HG02943 (cell line): ENCODE results near the gene MKRN2.
"Not testable (repeated sequence)": the region's sequence is repeated elsewhere in the genome, so short reads cannot be mapped to it uniquely, and the experiment has no call there.

Experiments used
- ATAC-seq: cut with Tn5 transposase; IDR thresholded peaks from one replicate; pipeline ENCODE4 v1.9.1; 2021; ENCODE audit warnings: mild to moderate bottlenecking, low read depth, moderate library complexity; ENCODE audit not compliant: unreplicated experiment

MKRN2 gene

DNA sequence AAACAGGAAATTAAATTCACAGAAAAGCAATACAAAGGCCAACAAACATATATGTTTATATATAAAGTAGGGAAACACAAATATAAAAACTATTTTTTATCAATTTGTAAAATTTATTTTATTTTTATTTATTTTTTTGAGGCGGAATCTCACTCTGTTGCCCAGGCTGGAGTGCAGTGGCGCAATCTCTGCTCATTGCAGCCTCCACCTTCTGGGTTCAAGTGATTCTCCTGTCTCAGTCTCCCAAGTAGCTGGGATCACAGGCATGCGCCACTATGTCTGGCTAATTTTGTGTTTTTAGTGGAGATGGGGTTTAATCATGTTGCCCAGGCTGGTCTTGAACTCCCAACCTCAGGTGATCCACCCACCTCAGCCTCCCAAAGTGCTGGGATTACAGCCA, 68.1 kb downstream of the MKRN2 start:
- not testable (repeated sequence) for ATAC-seq

- no peak for ATAC-seq
Observed at GRCh38 chr3:12627370-12627769, 70.5 kb downstream of the MKRN2 start.

- no peak for ATAC-seq
Observed at GRCh38 chr3:12628813-12629212, 71.9 kb downstream of the MKRN2 start.

GRCh38 chr3:12629560-12629959, 72.7 kb downstream of the MKRN2 start:
- no peak for ATAC-seq

GRCh38 chr3:12630292-12630691, 73.4 kb downstream of the MKRN2 start:
- ATAC-seq: no peak

- ATAC-seq: not testable (repeated sequence)
Observed at GRCh38 chr3:12630843-12631242, 74.0 kb downstream of the MKRN2 start.

DNA sequence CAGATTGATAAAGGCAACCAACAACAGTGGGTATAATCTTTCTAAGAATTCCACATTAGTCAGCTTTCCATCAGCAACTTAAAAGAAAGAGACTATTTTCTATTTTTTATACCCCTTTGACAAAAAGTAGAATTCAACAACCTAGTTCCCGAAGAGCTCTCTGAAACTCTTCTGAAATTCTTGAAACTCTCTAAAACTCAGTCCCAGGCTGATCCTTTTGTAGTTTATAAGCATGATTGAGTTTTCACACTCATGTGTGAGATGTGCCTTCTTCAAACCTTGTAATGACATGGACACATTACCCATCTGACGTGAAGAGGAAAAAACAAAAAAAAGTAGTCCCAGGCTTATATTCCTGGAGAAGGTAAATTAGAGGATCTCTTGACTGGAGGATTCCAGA, 75.6 kb downstream of the MKRN2 start:
- ATAC-seq: no peak

DNA sequence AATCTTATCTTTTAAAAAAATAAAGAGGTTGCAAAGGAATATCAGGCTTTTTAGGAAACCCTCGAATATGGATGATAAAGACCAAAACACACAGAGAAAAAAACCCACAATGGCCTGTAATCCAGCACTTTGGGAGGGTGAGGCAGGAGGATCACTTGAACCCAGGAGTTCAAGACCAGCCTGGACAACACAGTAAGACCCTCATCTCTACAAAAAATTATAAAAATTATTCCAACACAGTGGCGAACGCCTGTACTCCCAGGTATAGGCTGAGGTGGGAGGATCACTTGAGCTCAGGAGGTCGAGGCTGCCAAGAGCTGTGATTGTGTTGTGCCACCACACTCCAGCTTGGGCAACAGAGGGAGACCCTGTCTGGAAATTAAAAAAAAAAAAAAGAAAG, 76.2 kb downstream of the MKRN2 start:
- no peak for ATAC-seq
